ENCODE results near the gene SIX4.
"Not testable (repeated sequence)": the region's sequence is repeated elsewhere in the genome, so short reads cannot be mapped to it uniquely, and the experiment has no call there.

SIX4 gene

DNA sequence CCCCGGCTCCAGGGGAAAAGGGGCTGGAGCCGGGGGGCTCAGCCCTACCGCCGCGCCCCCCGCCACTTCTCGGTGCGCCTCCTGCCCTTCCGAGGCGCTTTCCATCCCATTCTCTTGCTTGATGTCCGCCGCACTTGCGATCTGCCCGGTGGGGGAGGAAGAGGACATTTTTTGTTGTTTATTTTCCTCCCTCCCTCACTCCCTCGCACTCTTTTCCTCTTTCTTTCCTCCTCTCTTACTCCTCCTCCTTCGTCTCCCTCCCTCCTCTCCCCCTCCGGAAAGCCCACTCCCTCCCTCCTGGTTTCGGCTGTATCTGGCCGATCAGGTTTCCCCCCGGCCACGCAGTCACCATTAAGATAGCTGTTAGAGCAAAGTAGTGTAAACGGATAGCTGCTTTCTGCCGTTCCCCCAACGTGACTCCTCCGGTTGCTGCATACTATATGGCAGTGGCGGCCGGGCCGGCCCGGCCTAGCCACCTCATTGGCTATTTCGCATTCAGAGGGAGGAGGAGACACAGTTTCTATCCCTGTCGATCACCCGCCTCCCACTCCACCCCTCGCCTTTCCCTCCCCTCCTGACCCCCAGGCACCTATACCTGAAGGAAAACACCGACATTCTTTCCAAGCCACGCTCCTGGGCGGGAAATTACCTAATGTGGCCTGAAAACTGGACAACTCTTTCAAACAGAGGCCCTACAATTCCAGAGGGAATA, at the start of gene SIX4:
Gene SIX4 (minus strand): TSS at position 445 of the 712 bp plus-strand sequence. CDS start 277 bp downstream, at position 168.
- DNase-seq: peak; percentile 81

DNA sequence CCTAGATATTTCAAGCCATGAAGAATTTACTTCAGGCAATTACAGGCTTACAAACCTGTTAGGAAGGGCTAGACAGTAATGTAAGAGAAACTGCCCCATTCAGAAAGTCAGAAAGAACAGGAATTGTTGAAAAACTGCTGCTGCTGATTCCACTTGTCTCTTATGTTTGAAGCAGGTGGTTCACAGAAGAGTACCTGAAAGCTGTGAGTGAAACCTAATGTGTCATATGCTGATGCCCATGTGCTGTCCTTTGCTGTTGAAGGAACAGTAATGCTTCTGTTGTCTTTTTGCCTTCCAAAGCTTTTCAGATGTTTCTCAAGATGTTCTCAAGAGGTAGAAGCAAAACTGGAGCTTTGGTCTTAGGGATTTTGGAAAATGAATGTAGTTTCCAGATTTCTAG, 49.4 kb upstream of the SIX4 start:
- DNase-seq: no peak

DNA sequence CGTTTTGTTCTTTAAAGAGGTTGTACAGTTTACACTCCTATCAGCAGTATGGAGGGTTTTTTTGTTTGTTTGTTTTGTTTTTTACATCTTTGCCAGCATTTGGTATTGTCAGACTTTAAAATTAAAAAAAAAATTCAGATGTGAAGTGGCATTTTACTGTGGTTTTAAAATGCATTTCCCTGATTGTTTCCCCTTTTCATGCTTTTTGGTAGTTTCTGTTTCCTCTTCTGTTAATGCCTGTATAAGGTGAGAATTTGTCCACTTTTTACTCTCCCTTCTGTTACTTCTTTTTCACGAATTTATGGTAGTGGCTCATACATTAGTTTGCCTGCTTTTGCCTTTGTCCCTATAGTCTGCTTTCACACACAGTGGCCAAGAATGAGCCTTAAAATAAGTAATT, 47.0 kb upstream of the SIX4 start:
- no peak for DNase-seq

DNA sequence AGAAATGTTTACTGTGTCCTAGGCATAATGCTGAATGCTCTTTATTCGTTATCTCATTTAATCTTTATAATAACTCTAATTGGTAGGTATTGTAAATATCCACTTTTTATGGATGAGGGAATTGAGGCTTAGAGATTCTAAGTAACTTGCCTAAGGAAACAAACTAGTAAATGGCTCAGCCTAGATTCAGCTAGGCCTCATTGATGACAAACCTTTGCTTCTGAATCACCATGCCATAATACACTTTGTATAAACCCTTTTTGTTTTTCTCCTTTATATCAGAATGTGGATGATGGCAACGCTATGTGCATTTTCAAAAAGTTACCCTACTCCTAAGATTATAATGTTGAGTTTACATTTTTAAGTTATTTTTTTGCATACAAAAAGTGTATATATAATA, 44.5 kb upstream of the SIX4 start:
- no peak for DNase-seq

DNA sequence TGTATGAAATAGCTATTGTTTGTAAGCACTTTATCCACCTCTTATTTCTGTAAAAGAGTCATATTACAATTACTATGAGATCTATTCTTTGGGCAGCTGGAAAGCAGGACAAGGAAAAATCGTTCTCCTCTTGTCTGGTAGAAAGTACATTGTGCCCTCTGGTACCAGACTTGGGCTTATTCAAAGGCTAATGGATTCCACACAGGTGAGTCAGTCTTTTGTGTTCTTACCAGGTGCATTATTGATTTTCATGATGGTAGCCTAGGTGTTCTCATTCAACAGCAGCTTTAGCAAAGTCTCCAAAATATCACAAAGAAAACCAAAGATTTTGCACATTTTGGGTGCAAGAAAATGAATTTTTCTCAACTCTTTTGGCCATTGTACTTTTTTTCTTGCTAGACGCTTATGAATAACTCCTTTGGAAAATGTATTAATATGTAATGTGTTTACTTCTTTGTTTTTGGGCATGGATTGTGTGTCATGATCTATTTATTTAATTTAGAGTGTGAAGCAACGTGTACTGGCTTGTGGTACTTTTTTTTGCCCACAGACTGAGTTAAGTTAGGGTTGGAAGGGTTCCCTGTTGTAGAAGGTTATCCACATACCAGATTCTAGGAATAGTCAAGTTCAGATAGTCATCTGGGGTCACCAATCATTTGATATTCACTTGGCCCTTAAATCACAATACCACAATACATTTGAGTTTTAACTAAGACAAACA, 36.7 kb upstream of the SIX4 start:
- DNase-seq: no peak

DNA sequence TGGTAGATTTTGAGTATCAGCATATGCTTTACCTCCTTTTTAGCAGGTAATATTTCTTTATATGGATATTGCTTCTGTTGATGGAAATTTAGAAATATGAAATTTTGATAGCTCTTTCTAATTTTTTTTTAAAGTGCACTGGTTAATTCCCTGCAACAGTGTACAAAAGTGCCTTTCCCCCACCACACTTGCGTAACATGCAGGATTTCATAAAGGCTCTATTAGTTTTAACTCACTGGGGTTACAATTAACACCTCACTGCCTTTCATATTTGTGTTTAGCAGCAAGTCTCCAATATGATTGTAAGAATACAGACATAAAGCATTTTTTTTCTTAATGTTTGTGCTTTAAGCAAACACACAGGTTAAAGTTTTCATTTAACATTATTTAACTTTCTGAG, 36.1 kb upstream of the SIX4 start:
- DNase-seq: no peak

DNA sequence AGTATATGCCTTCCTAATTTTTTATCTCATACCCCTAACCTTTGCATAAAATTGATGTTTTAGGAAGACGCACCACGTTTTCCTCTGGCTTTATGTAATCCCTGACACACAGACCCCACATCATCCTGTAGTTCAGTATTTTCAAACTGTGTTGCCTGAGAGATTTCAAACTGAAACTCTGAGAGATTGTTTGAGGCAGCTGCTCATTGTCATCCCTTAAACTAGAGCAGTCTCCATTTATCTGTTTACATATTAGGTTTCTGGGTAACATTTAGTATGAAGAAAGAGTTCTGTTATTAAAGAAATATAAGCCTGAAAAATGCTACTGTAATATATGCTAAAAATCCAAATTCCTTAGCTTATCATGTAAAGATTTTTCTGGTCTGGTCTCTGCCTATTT, 34.7 kb upstream of the SIX4 start:
- no peak for DNase-seq

DNA sequence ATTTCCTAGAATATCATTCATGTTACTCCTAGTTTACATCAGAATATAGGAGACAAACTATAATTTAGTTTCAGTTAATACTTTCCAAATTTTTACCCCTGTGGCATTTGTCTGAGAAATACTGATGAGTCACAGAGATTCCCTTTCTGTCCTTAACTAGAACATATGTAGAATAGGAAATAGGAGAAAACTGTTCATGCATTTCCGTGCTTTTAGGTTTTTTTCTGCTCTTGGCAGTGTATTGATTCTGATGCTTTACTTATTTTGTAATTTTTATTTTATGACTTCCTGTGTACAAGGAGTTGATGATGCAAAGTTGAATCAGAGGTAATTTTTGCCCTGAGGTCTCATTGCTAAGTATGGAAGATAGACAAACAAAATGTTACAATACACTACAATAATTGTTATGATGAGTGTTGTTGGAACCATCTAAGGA, 33.4 kb upstream of the SIX4 start:
- DNase-seq: no peak

DNA sequence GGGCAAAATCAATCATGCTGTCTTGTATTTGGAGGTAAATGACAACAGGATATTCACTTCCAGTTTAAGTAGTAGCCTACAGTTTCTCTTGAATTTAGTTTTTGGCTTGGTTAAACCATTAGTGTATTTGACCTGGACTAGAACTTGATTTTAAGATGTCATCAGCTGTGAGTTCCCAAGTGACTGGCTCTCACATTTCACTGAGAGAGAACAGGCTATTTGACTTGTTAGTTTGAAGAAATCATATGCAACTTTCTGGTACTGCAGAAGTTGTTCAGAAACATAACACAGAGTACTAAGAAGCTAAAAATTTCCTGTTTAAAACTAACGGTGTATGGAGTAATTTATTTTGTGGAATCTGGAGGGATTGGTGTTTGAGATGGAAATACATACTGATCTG, 32.7 kb upstream of the SIX4 start:
- no peak for DNase-seq

DNA sequence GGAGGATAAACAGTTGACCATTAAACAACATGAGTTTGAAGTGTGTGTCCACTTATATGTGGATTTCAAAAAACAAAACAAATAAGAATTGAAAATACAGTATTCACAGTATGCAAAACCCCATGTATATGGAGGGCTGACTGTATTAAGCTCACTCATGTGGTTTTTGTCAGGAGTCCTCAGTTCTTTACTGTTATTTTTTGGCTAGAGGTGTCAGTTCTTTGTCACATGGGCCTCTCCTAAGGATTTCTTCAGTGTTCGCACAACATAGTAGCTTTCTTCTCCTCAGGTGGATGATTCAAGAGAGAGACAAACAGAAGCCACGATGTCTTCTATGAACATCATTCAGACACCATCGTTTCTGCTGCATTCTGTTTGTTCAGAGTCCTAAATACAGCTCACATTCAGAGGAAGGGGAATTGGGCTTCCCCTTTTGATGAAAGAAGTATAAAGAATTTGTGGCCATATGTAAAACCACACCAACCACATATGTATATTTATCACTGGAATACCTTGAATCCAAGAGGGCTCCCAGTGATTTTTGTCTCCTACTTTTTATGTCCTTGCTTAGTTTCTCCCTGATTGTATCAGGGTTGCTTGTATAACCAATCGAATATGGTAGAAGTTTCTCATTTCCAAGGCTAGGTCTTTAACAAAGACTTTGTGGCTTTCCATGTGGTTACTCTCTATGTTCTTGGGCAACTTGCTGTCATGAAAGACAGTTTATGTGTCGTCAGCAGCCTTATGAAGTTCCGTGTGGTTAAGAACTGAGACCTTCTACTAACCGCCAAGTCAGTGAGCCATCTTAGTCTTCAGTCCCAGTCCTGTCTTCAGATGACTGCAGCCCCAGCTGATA, 29.3 kb upstream of the SIX4 start:
- DNase-seq: no peak

DNA sequence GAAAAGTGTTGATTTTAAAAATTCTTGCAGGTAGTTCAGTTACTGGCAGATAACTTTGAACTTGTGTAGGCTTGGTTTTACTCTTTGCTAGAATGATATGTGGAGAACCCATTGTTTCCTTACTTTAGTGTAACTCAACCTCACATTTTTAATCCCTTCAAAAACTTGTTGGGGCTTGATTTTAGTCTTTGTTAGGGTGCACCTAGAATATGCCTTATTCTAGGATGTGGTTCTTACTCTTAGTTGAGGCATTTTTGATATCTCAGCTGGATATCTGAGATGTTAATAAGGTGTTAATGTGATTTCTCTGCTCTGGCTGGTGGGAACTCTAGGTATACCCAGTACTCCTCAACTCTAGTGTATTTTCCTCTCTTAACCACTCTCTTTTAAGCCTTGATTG, 20.4 kb upstream of the SIX4 start:
- no peak for DNase-seq

DNA sequence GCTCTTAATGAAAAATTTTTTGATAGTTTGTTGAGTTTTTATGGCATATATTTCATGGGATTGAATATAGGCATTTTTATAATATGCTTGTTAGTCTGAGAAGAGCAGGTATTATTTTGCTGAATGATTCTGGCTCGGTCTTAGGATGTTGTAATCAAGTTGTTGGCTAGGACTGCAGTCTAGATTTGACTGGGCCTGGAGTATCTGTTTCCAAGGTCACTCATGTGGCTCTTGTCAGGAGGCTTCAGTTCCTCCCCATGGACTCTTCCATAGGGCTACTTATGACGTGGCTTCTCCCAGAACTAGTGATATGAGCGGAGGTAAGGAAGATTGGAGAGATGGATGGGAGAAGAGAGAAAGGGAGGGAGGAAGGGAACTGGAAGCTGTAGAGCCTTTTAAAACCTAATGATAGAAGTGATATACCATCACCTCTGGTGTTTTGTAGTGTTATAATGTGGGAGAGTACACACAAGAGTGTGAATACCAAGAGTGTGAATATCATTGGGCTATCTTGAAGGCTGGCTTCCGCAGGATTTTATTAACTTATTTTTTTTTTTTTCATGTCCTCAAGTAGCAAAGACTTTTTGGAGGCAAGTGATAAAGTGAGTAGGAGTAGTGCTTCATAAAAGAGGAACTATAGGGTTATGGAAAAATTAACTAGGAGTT, 14.8 kb upstream of the SIX4 start:
- no peak for DNase-seq

DNA sequence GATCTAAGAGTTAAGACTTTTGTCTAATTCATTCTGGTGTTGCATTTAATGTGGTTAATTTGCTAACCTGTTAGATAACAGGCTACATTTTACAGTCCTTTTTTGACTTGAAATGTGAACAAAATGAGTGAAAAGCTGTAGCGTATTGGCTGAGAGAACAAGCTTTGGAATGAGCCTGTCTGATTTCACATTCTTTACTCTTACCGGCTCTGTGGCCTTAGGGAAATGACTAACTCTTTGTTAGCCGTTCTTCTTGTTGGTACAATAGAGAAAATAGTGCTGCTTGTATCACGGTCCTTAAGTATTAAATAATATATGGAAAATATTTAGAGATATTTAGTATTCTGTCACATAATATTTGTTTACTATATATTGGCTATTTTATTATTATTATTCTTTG, 12.3 kb upstream of the SIX4 start:
- DNase-seq: no peak

DNA sequence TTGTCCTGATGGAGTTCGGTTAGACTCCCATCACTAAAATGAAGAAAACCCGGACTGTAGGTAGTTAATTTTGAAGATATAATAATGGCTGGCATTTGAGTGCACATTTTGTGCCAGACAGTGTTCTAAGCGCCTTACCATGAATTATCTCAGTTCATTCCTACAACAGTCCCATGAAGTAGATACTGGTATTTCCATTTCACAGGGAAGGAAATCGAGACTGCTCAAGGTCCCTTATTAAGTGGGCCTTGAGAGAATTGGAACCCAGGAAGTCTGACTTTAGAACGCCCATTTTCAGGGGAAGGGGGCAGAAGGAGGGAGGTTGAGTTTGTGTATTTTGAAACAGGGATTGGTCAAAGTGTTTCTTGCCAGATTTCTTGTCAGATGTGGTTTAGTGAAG, 11.3 kb upstream of the SIX4 start:
- no peak for DNase-seq

DNA sequence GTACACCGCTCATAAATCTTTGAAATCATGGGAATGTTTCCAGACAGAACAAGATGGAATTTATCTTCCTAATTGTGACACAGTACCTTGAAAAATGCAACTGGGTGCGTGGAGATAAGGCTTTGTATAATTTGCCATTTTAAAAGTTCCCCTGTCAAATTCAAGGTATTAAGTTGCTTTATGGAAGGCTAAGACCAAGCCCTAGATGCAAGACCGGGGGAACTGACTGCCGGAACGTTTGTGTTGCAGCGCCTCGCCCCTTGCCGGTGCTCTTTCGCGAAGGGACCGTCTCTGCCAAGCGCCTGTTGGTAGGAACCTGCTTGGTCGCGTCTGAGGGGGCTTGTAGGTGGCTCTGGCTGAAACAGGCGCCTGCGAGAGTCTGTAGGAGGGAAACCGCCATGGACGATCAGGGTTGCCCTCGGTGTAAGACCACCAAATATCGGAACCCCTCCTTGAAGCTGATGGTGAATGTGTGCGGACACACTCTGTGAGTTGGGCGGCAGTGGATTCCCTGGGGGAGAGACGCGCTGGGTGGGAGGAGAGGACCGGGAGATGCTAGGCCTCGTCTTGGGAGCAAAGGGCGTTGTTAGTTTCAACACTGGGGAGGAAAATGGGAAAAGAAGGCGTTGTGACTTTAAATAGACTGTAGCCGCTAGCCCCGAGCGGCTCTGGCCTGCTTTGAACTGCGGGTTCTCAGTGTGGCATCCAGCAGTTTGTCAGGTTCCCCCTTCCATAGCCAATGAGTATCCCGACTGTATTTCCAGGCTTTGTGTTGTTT, 10.5 kb upstream of the SIX4 start, which contains the start of gene MNAT1:
Gene MNAT1 (plus strand): TSS at position 297 of the 778 bp plus-strand sequence. CDS start 102 bp downstream, at position 399.
- DNase-seq: peak; percentile 90

DNA sequence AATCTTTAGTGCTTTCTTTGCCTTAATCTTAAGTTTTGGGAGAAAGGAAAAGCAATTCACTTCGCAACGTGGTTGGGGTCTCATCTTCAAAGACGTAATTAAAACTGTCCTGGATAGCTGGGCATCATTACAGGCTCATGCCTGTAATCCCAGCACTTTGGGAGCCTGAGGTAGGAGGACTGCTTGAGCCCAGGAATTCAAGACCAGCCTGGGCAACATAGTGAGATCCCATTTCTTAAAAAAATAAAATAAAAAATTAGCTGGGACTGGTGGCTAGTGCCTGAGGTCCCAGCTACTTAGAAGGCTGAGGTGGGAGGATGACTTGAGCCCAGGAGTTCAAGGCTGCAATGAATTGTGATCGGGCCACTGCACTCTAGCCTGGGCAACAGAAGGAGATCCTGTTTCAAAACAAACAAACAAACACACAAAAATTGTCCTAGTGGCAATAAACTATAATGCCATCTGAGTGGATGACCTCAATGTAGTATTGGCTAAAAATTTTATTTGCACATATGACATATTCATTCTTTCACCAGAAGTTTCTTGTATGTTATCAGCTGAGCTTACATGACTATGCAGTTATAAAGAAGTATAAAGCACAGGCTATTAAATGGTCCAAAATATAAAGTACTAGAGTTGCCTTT, 8.8 kb upstream of the SIX4 start:
- no peak for DNase-seq

DNA sequence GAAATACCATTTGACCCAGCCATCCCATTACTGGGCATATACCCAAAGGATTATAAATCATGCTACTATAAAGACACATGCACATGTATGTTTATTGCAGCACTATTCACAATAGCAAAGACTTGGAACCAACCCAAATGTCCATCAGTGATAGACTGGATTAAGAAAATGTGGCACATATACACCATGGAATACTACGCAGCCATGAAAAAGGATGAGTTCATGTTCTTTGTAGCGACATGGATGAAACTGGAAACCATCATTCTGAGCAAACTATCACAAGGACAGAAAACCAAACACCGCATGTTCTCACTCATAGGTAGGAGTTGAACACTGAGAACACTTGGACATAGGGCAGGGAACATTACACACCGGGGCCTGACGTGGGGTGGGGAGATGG, 7.1 kb upstream of the SIX4 start:
- DNase-seq: not testable (repeated sequence)

DNA sequence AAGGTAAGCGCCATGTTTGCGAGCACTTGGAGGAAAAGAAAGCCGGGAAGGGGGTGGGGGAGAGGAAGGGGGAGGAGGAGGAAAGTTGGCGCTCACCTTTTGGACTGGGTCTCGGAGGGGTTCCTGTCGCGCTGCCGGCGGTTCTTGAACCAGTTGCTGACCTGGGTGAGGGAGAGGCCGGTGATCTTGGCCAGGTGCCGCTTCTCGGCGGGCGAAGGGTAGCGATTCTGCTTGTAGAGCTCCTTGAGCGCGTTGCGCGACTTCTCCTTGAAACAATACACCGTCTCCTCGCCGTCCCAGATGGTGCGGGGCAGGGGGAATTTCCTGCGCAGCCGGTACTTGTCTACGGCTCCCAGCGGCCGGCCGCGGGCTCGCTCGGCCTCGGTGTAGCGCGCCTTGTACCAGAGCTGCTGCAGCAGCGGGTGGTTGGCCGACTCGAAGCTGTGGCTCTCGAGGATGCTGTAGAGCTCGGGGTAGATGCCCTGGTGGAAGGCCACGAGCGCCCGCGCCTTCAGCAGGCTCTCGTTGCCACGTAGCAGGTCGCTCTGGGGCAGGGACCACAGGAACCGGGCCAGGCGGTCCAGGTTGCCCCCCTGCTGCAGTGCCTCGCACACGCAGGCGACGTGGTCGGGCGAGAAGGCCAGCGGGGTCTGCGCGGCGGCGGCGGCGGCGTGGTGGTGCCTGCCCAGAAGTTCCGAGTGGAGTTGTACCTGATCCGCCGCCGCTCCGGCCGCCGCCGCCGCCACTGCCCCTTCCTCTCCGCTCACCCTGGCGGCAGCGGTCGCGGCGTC, 840 bp downstream of the SIX4 start:
- peak; percentile 80 for DNase-seq

DNA sequence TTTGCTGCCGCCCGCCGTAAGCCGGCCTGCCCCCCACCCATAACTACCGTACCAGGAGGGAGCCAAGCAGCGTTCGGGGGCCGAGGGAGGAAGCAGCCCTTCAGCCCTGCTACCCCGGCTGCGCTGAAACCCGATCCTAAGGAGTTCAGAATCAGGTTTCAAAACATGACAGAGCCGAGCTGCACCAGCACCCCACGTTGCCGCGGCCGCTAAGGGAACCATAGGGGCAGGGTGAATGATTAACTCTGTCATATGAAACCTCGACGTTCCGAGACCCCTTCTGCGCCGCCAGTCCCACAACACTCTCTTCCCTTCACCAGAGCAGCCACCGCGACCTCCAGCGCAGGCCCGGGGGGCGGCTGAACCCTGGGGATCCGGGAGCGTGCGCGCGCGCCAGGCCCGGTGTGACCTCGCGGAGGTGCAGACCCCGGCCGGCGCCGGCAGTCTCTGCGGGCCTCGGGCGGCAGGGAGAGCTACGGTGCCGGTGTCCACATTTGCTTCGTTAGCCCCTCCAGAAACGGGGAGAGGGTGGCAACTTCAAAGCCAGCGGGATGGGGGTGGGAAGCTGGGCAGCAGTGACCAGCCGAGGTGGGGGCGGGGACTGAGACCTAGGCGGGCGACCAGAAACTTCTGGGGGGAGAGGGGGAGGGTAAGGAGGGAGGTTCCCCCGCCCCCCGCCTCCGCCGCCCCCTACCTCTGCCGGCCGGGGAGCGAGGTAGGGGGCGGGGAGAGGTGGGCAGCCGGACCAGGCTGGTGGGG, 1.6 kb downstream of the SIX4 start:
- DNase-seq: peak; percentile 63

DNA sequence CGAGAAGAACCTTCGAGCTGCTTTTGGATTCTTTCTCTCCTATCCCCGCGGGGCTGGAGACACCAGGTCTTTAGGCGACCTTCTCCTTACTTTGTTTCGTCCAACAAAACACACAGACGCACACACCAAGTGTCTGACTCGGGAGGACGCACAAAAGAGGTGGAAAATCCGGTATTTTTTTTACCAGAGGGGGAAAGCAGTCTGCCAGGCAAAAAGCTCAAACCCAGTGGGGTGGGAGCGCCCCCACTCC, 2.1 kb downstream of the SIX4 start:
- DNase-seq: no peak
